Measurements from ENCODE around the gene COQ2.
A peak's percentile ranks its signal among the peaks of the same experiment; 100 is the strongest.
"Not testable (repeated sequence)": the region's sequence is repeated elsewhere in the genome, so short reads cannot be mapped to it uniquely, and the experiment has no call there.

Gene COQ2

GRCh38 chr4:83283181-83283580 lies 1.4 kb downstream of the COQ2 start:
- peak; percentile 6 for DNase-seq (ENCODE audit: low spot score)

GRCh38 chr4:83282049-83282535 lies 2.5 kb downstream of the COQ2 start:
- peak; percentile 72 for DNase-seq (ENCODE audit: low spot score)

- no peak for DNase-seq (ENCODE audit: low spot score)
These were observed 3.3 kb downstream of the COQ2 start for GRCh38 chr4:83281307-83281706.

- DNase-seq (ENCODE audit: low spot score) = no peak
These were observed 8.1 kb downstream of the COQ2 start for GRCh38 chr4:83276299-83277040.

GRCh38 chr4:83273926-83274325 lies 10.7 kb downstream of the COQ2 start:
- not testable (repeated sequence) for DNase-seq (ENCODE audit: low spot score)

GRCh38 chr4:83272900-83273299 lies 11.7 kb downstream of the COQ2 start:
- DNase-seq (ENCODE audit: low spot score) = no peak

DNA sequence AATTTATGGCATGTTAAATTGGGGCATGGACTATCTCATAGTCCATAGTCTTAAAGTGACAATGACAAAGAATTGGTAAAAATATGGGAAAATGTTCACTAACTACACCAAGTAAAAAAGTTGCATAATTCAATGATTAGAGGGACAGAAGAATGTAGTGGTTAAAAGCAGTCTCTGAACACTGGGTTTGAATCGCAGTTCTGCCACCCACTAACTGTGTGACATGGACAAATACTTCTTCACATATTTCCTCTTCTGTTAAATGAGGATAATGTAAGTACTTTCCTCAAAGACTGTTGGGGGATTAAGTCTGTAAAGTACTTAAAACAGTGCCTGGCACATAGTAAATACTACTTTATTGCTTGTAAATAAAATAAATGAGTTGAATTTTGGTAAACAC lies 15.3 kb downstream of the COQ2 start:
- DNase-seq (ENCODE audit: low spot score) = no peak

DNA sequence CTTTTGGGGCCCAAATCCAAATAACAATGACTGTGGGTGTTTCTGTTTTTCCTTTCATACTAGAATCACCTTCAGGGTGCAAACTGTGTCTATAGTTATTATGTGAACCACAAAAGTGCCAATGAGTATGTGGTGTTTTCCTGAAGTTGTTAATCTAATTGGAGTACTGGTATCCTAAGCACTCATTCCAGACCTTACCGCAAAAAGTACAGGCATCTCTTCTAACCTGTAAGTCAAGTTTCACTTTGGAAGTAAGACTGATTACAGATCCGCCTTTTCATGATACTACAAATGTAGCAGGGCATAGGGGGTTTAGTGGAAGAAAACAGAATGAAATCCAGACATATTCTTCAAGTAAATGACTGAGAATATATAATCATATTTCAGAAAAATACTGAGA lies 16.1 kb downstream of the COQ2 start:
- DNase-seq (ENCODE audit: low spot score) = no peak

GRCh38 chr4:83267830-83268475 lies 16.6 kb downstream of the COQ2 start:
- DNase-seq (ENCODE audit: low spot score) = no peak

GRCh38 chr4:83267121-83267829 lies 17.3 kb downstream of the COQ2 start:
- no peak for DNase-seq (ENCODE audit: low spot score)

- no peak for DNase-seq (ENCODE audit: low spot score)
These were observed 17.9 kb downstream of the COQ2 start for GRCh38 chr4:83266689-83267088.

GRCh38 chr4:83263106-83263505 lies 21.5 kb downstream of the COQ2 start:
- no peak for DNase-seq (ENCODE audit: low spot score)

DNA sequence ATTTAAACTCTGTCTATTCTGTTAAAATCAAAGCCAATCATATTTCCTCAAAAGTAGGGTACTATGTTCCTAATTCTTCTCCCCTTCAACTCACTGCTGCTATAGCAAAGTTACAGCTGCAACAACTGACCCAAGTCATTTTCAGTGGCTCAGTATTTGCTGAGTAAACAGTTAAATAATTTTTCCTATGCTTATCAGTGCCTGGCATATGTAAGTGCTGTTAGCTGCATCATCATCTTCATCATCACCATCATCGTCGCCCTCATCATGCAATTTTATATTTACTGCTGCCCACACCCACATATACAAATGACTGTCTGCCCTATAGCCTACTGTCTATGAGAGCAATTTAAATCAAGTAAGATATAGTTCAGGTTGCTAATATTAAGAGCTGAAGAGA lies 21.9 kb downstream of the COQ2 start:
- DNase-seq (ENCODE audit: low spot score) = no peak

DNA sequence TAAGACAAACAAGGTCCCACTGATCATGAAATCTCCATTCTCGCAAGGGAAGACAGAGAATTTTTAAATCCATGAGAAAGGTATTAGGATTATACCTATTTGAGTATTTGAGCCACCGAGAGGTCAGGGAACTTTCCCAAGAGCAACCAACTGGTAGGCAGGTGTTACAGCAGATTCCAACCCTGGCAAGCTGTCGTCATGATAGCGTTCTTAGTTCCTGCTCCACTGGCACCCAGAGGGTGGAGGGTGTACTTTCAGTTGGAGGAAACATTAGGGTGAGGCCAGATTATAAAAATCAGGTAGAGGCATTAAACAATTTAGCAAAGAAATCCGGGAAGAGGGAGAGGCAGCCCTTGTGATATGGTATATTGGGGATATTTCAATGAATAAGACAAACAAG lies 23.3 kb downstream of the COQ2 start:
- no peak for DNase-seq (ENCODE audit: low spot score)

DNA sequence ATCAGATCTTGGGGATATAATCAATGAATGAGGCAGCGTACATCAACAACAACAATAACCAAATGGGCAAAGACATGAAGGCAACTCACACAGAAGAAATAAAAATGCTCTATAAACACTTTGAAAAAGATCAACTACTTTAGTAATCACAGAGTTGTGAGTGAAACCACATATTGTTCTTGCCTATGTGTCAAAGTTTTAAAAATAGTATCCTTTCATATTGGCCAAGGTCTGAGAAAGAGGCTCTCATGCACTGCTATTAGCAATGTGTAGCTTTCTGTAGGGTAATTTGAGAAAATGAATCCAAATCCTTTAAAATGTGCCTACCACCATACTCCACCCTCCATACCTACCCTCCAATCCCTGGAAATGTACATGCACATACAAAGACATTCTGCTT lies 25.0 kb downstream of the COQ2 start:
- no peak for DNase-seq (ENCODE audit: low spot score)

DNA sequence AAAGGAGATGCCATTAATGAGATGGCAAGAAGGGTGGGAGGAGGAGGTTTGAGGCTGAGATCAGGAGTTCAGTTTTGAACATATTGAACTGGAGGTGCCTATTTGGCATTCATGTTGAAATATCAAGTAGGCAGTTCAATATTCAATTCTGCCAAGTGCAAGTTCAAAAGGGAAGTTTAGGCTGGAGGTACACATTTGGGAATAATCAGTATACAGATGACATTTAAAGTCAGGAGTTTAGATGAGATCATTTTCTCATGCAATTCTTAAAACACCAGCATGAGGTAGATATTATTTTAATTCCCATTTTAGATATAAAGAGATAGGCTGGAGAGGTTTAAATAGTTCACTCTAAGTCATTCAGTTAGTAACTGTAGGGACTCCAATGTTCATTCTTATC lies 26.1 kb downstream of the COQ2 start:
- DNase-seq (ENCODE audit: low spot score) = no peak

DNA sequence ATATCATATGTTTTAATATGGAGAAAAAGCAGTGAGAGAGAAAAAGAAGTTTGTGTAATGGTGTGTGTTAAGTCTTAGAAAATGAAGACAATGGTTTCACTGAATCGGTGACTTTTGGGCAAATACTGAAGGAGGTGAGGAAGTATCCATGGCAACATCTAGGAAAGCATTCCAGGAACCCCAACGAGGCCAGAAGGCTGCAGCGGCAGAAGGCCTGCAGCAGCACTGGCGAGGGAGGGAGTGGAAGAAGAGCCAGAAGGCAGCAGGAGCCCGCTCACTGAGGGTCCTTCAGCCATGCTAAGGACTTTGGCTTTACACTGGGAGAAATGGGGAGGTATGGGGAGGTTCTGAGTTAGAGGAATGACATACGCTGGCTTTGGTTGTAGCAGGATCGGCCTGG lies 26.8 kb downstream of the COQ2 start:
- DNase-seq (ENCODE audit: low spot score) = no peak

DNA sequence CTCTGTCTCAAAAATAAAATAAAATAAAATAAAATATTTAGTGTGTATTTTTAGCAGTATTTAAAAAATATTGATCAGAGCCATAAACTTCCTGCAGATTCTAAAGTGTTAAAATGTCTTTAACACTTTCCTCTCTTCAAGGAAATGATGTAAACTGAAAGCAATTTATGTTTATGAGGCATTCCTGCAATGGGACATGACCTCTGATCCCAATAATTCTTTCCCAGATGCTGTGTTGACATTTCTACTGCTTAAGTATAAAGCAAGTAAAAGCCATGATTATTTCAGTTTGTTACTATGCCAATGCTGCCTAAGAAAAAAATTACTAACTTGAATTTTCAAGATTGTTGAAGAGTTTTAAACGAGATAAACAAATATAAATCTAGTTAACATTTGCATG lies 29.0 kb downstream of the COQ2 start:
- peak; percentile 48 for DNase-seq (ENCODE audit: low spot score)

DNA sequence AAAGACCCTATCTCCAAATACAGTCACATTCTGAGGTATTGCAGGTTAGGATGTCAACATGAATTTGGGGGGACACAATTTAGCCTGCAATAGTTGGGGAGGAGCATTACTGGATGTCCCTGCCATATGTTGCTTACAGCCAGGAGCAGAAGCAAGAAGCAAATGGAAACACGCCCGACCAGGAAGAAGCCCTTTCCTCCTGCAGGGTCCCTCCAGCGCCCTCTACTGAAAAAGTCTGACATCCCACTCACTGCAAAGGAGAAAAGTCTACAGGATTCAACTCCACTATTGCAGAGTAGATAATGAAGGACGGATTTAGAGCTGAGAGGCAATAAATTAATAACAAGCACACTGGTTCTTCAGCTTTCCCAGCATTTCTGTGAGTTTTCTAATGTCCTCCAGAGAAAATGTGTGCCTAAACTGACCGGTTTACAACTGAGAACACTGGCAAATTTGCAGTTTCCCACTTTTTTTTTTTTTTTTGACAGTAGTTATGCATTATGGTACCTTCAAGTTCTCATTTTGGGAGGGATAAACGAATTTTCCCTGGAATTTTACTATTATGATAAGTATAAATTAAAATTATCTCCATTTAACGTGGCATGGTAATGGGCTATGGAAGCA lies 31.7 kb downstream of the COQ2 start:
- DNase-seq (ENCODE audit: low spot score) = peak; percentile 68

DNA sequence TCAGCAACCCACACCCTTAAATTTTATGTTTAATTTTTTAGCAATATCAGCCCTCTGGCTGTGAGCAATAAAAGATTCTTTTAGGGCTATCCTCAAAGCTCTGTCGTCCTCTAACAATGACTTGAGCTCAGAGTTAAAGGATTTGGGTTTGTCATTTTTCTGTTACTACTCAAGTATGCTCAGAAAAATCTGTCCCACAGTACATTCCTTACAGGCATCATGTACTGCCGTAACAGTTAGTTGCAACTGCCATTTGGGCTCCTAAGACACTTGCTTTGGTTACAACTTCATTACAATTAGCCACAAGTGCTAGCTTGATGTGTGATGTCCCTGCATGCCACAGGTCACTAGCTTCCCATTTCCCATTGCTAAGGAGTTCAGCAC lies 33.2 kb downstream of the COQ2 start:
- DNase-seq (ENCODE audit: low spot score) = no peak

GRCh38 chr4:83250687-83251446 lies 33.7 kb downstream of the COQ2 start:
- DNase-seq (ENCODE audit: low spot score) = no peak

- DNase-seq (ENCODE audit: low spot score) = no peak
These were observed 36.1 kb downstream of the COQ2 start for GRCh38 chr4:83248486-83248885.
